Lung (tissue), 12 donors: ENCODE data around the gene CYP24A1. TPM values are rescaled to one million over a fixed set of nuclear protein-coding genes. Genes with fewer than 3 reads are reported as not detected.

Source experiments
- ATAC-seq: fragments of 200-7000 bp; cut with Tn5 transposase; one replicate; pipeline ENCODE4 v1.9.1; 2020; ENCODE audit warnings: moderate number of reproducible peaks; ENCODE audit not compliant: insufficient read depth, low FRiP score
- DNase-seq, 3 donors: peaks; one replicate each; pipeline ENCODE4 v3.0.0-alpha.2; 2013 to 2017
- H3K27ac ChIP-seq, 2 donors: one replicate each; pipeline ENCODE4 v1.5.1; 2013; ENCODE audit warnings: mild to moderate bottlenecking in 2 of 2, moderate library complexity in 2 of 2, control low read depth in 1 of 2, inconsistent platforms in 1 of 2, low read depth in 1 of 2, low read length in 1 of 2
- H3K27me3 ChIP-seq, 3 donors: one replicate each; pipeline ENCODE4 v1.5.1; 2013; ENCODE audit warnings: low read length in 2 of 3; ENCODE audit not compliant: control insufficient read depth in 3 of 3, insufficient read depth in 3 of 3
- H3K36me3 ChIP-seq, 4 donors: one replicate each; pipeline ENCODE4 v1.5.1; 2013; ENCODE audit warnings: low read length in 4 of 4, mild to moderate bottlenecking in 1 of 4, moderate library complexity in 1 of 4; ENCODE audit not compliant: control insufficient read depth in 4 of 4, insufficient read depth in 4 of 4
- H3K4me1 ChIP-seq, 5 donors: one replicate each; pipeline ENCODE4 v1.5.1; 2013; ENCODE audit warnings: low read length in 5 of 5, mild to moderate bottlenecking in 2 of 5, moderate library complexity in 1 of 5; ENCODE audit not compliant: control insufficient read depth in 5 of 5, insufficient read depth in 5 of 5
- H3K4me3 ChIP-seq: one replicate; pipeline ENCODE4 v1.5.1; 2013; ENCODE audit warnings: mild to moderate bottlenecking, control low read depth, moderate library complexity
- H3K9ac ChIP-seq, 2 donors: one replicate each; pipeline ENCODE4 v1.5.1; 2013; ENCODE audit warnings: low read length in 2 of 2, control low read depth in 1 of 2; ENCODE audit not compliant: insufficient read depth in 1 of 2
- H3K9me3 ChIP-seq, 4 donors: one replicate each; pipeline ENCODE4 v1.5.1; 2013; ENCODE audit warnings: low read length in 3 of 4, mild to moderate bottlenecking in 1 of 4, moderate library complexity in 1 of 4; ENCODE audit not compliant: control insufficient read depth in 4 of 4, insufficient read depth in 3 of 4
- WGBS, 2 donors: extraction: QIAGEN DNeasy Blood & Tissue Kit; methylation state at CpG; one replicate each; pipeline ENCODE4 v1.1.7; 2013; 5-methylcytosine and 5-hydroxymethylcytosine counted together
- polyA plus RNA-seq, 2 donors: library from polyadenylated mRNA; stranded (reverse); fragments of 200-250 nt; gene quantifications; one replicate each; pipeline ENCODE4 v1.2.1, GENCODE V29; 2013
- total RNA-seq, 2 donors: library from RNA; depleted of rRNA in 1 of 2; stranded (reverse); fragments of >200 nt in 1 of 2; gene quantifications; one replicate each; pipeline ENCODE4 v1.2.1, GENCODE V29; 2014 to 2021
- TF ChIP-seq, protein P1 (sequence below): IDR thresholded peaks from 2 replicates; pipeline ENCODE4 v1.5.1; 2012; ENCODE audit warnings: mild to moderate bottlenecking; ENCODE audit errors: control extremely low read depth, extremely low read depth
- donor health status: control.
- donor health status: control.
- donor health status: Bipolar disorder and iron deficiency.
- donor health status: healthy.
- donor health status: DM: yes; HTN: yes; CAD: no.

Gene CYP24A1
- total and polyA plus RNA-seq, 4 donors: 0.30 to 5.9 (median 1.1) TPM

DNA sequence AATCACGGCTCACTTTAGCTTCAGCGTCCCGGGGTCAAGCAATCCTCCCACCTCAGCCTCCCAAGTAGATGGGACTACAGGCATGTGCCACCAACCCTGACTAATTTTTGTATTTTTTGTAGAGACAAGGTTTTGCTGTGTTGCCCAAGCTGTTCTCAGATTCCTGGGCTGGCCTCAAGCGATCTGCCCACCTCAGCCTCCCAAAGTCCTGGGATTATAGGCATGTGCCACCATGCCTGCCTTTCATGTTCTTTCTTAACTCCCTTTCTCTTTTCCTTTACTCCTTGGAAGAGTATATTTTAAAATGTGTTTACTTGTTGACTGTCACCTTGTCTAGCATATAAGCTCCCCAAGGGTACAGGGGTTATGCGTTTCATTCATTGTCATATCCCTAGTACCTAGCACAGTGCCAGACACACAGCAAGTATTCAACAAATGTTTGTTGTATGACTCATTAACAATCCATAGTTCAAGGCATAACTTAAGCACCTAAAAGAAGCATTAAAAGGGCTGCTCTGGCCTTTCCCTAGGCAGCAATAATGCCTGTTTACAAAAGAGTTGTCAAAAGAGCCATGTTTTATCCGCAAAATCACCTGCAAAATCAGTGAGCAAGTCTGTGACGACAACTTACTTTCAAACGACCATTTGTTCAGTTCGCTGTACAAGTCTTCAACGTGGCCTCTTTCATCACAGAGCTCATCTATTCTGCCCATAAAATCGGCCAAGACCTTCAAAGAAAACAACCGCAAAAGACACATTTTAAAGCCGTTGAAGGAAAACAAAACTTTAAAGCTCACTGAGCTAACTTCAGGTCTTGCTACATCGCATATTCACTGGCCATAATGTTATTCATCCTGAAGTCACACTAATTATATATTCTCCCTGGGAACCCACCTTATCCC lies 4.6 kb downstream of the CYP24A1 start:
- TF ChIP-seq, protein P1, sequence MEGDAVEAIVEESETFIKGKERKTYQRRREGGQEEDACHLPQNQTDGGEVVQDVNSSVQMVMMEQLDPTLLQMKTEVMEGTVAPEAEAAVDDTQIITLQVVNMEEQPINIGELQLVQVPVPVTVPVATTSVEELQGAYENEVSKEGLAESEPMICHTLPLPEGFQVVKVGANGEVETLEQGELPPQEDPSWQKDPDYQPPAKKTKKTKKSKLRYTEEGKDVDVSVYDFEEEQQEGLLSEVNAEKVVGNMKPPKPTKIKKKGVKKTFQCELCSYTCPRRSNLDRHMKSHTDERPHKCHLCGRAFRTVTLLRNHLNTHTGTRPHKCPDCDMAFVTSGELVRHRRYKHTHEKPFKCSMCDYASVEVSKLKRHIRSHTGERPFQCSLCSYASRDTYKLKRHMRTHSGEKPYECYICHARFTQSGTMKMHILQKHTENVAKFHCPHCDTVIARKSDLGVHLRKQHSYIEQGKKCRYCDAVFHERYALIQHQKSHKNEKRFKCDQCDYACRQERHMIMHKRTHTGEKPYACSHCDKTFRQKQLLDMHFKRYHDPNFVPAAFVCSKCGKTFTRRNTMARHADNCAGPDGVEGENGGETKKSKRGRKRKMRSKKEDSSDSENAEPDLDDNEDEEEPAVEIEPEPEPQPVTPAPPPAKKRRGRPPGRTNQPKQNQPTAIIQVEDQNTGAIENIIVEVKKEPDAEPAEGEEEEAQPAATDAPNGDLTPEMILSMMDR: no peak
- 78% methylated on average over 14 of the region's 14 CpGs for WGBS, 2 donors
- H3K27me3 ChIP-seq: peaks cover 17 to 59% (median 59%) of the 10 kb centered on the region in 3 donors

DNA sequence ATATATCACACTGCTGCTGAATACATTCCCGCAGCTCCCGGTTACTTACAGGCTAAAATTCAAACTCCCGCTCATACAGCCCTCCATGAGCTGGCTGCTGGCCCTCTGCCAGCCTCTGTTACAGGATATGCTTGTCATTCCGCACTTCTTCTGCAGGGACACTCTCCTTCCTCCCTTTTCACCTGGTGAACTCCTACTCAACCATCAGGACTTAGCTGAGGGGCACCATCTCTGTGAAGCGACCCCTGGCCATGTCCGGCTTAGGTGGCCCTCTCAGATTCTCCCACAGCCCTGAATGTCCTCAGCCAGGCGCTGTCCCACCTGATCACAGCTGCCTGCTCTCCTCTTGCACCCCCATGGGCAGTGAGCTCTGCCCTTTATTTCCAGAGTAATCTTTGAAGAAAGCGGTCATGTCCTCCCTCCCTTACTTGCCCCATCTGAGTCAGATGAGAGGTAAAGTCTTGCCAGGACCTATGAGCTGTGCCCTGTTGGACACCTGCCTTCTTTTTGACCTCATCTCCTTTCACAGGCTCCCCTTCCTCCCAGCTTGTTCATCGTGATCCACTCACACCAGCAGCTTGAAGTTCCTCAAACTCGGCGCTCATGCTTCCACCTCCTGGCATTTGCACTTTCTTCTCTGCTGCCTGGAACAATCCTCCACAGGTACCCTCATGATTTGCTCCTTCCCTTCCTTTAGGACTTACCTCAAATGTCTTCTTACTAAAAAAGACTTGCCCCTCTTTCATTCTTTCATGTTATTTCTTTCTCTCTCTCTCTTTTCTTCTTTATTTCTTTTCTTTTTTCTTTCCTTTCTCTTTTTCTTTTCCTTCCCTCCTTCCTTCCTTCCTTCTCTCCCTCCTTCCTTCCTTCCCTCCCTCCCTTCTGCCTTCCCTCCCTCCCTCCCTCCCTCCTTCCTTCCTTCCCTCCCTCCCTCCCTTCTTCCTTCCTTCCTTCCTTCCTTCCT lies 5.6 kb downstream of the CYP24A1 start:
- peak in 2 of 3 donors; percentile 34 to 37 for DNase-seq
- no peak overlapping the region for H3K4me3 ChIP-seq
- peaks cover 13 to 53% (median 52%) of the 10 kb centered on the region in 3 donors for H3K27me3 ChIP-seq
- no peaks in the 10 kb centered on the region for H3K36me3 ChIP-seq
- H3K27ac ChIP-seq: no peak overlapping the region
- H3K4me1 ChIP-seq: peaks cover 0 to 9% (median 5%) of the 10 kb centered on the region in 5 donors
- ATAC-seq: no peak
- WGBS, 2 donors: 57 to 61% methylated on average over 11 of the region's 11 CpGs
- no peak overlapping the region for H3K9ac ChIP-seq
- H3K9me3 ChIP-seq: no peaks in the 10 kb centered on the region
- TF ChIP-seq, protein P1: no peak

More for the DNA sequence above, 4.6 kb downstream of the CYP24A1 start:
- Histone ChIP-seq H3K4me3 (no peak overlapping the region), H3K9ac (no peak overlapping the region), H3K4me1 (peaks cover 0 to 19% (median 5%) of the 10 kb centered on the region in 5 donors), H3K36me3 (no peaks in the 10 kb centered on the region), H3K9me3 (no peaks in the 10 kb centered on the region), H3K27ac (no peak overlapping the region)
- ATAC-seq: no peak
- no peak for DNase-seq

DNA sequence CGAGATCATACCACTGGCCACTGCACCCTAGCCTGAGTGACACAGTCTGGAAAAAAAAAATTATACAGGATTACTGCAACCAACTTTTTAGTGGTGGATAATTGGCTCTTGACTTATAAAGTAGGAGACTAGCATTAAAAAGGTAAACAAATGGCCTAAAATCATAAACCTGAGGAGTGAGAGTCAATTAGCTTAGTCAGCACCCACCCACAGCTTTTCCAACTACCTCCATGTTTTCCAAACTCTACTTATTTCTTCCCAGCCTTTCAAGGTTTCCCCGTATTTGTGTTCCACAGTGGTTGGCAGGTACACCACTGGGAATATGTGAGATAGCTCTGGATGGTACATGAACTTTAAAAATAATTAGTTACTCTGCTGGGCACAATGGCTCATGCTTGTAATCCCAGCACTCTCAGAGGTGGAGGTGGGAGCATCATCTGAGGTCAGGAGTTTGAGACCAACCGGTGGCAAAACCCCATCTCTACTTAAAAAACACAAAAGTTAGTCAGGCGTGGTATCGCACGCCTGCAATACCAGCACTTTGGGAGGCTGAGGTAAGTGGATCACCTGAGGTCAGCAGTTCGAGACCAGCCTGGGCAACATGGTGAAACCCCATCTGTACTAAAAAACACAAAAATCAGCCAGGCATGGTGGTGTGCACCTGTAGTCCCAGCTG lies 6.7 kb downstream of the CYP24A1 start:
- no peak overlapping the region for H3K4me3 ChIP-seq
- TF ChIP-seq, protein P1: no peak
- DNase-seq (no peak), ATAC-seq (no peak)
- H3K9me3 ChIP-seq: no peaks in the 10 kb centered on the region
- no peak overlapping the region for H3K27ac ChIP-seq
- H3K36me3 ChIP-seq: no peaks in the 10 kb centered on the region
- no peak overlapping the region for H3K9ac ChIP-seq
- peaks cover 0 to 1% (median 0%) of the 10 kb centered on the region in 5 donors for H3K4me1 ChIP-seq
- H3K27me3 ChIP-seq: peaks cover 3 to 51% (median 42%) of the 10 kb centered on the region in 3 donors
- WGBS, 2 donors: 89 to 94% methylated on average over 7 of the region's 7 CpGs
